Hematopoietic multipotent progenitor cell treated with erythropoietin and hydrocortisone succinate and interleukin-3 and kit ligand, for 4 days (in vitro differentiated cells): ENCODE measurements around the gene FCAMR.

Experiments used
- DNase-seq: peaks from one replicate; pipeline ENCODE4 v3.0.0-alpha.2; 2015

The FCAMR gene

GRCh38 chr1:206955476-206956451 lies 14.5 kb downstream of the FCAMR start:
- DNase-seq = no peak

DNA sequence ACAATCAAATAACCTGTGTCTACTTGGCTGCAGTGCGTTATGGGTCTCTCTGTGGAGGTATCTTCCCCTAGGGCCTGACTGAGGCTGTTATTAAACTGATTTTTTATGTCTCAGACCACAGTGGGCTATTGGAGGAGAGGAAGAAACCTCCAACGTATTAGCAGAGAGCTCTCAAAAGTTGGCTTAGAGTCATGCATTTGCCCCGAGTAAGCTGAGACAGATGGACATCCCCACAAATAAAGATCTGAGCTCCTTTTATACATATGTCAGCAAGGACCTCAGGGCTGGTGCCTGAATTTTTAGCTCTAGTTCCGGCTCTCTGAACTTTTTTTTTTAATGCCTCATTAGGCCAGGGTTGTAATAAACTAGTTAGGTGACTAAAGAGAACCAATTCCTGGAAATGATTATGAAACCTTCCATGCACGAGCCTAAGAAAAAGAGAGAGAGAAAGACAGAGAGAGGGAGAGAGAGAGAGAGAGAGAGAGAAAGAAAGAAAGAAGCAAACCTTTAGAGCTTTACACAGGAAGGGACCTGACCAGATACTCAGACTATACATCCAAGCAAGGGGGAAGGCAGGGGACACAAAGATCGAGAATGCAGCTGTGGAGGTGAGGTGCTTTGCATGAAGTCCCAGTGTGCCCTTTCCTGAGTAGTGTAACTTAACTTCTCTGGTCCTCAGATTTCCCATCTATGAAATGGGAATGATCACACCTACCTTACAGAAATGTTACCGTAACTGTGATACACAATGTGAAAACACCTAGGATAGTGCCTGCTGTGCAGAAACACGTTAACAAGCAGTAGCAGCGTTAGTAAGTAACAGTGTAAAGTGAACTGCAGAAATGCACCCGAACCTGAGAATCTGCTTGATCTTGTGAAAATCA lies 15.6 kb downstream of the FCAMR start:
- DNase-seq = no peak

- no peak for DNase-seq
These were observed 16.6 kb downstream of the FCAMR start for GRCh38 chr1:206953626-206954025.

DNA sequence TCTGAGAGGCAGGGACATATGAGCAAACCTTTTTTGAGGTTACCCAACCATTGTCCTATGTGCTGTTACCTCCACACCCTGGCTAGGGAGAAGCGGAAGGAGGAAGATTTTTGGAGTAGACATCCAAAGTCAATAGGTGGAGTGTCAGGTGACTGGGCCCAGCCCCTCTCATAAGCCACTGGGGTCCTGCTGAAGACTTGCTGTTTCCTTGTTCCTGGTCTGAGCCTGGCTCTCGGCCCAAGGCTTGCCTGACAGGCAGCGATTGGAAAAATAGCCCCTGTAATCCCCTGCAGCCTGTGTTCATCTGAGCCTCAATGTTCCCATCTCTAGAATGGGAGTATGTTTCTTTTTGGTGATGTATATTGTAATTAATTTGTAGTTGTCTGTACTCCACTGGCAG lies 17.1 kb downstream of the FCAMR start:
- no peak for DNase-seq

DNA sequence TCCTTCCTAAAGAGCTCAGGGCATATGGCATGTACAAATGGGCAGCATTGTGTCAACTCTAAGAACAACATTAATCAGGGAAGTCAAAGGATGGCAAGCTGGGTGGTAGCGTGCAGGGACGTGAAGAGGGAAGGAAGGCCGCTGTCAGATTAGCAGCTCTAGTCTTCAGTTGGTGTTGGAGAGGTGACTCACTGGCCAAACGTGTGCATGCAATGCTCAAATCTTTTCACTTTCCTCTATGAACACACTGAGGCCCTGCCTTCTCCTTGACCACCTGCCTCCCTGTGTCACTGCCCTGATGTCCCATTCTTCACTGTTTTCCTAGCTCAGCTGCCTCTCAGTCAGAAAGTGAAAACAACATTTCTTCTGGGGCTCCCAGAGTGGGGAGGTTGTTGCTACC lies 18.1 kb downstream of the FCAMR start:
- peak; percentile 83 for DNase-seq

- no peak for DNase-seq
These were observed 18.8 kb downstream of the FCAMR start for GRCh38 chr1:206951318-206952100.

DNA sequence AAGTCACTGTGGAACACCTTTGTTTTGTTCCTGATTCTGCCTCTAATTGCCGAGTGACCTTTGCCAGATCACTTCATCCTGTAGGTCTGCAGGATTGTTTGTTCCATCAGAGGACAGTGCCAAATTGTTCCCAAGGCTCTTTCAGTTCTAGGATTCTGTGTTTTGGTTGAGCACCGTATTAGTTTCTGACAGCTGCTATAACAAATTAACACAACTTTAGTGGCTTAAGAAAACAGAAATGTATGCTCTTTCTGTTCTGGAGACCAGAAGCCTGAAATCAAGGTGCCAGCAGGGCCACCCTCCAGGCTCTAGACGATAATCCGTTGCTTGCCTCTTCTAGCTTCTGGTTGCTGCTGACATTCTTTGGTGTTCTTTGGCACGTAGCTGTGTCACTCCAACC lies 20.6 kb downstream of the FCAMR start:
- DNase-seq = no peak

DNA sequence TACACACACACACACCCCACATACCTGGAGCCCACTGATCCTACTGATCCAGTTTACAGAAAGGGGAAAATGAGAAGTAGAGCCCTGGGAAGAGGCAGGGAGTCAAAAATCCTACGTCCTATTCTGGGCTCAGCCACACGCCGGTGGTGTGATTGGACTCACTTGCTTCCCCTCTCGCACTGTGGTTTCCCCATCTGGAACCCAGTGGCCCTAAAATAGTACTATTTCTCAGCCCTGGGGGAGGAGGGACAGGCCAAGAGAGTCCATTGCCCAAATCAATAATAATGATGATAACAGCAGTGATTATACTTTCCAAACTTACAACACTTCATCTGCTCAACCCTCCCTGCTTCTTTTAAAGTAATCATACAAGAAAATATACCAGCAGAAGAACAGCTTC lies 21.1 kb downstream of the FCAMR start:
- DNase-seq = no peak

- no peak for DNase-seq
These were observed 23.0 kb downstream of the FCAMR start for GRCh38 chr1:206947255-206947654.

DNA sequence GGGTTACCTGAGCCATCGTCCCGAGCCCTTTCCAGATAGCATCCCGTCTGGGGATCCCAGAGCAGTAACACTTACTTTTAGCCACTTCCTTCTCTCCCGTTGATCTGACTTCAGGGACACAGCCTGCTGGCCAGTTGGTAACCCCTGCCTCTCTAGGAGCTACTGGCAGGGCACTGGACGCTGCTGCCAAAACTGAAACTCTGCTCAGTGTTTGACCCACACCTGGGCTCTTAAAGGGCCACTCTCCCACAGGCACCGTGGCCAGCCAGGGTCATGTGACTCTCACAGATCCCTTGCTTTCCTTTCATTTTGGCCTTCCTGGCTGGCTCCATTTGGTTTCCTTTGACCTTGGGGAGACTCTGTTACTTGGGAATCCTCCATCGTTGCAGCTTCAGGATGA lies 24.0 kb downstream of the FCAMR start, which contains the start of gene PIGR:
TSS of gene PIGR (minus strand) at position 206 of the 400 bp plus-strand sequence. CDS start 5,935 bp downstream, outside the sequence.
- DNase-seq = no peak

DNA sequence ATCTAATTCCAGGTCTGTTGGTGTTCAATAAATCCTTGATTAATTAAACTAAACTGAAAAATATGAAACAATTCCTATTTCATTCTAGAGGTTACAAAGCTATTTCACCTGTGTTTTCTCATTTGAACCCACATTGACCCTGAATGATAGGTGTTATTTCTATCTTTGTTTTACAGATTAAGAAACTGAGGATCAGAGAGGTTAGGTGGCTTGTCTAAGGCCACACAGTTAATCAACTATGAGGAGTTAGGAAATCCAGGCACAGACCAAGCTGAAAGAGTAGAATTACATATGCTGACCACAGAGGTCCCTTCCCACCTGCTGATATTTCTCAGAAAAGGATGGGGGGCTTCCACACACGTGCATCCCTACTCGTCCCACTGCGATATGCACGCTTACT lies 24.5 kb downstream of the FCAMR start:
- no peak for DNase-seq

GRCh38 chr1:206944703-206945102 lies 25.6 kb downstream of the FCAMR start:
- DNase-seq = peak; percentile 27

- DNase-seq = peak; percentile 88
These were observed 28.4 kb downstream of the FCAMR start for GRCh38 chr1:206941766-206942418.

DNA sequence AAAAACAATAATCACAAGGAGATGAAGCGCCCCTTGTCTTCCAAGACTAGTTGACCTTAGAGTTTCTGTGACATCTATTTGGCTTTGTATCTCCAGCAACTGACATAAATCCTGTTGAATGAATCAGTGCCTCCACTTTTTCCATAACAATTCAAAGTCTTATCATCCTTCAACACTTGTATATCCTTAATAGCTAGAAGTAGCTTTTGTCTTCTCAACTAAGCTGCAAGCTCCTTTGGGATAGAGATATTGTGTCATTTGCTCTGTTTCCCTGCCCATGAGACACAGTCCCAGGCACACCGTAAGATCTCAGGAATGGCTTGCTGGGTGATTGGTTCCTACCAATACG lies 29.7 kb downstream of the FCAMR start:
- no peak for DNase-seq

GRCh38 chr1:206939841-206940587 lies 30.2 kb downstream of the FCAMR start:
- no peak for DNase-seq

- no peak for DNase-seq
These were observed 31.1 kb downstream of the FCAMR start for GRCh38 chr1:206939131-206939530.

- DNase-seq = peak; percentile 42
These were observed 32.8 kb downstream of the FCAMR start for GRCh38 chr1:206937425-206937824.

- peak; percentile 87 for DNase-seq
These were observed 34.7 kb downstream of the FCAMR start for GRCh38 chr1:206935491-206936067.

DNA sequence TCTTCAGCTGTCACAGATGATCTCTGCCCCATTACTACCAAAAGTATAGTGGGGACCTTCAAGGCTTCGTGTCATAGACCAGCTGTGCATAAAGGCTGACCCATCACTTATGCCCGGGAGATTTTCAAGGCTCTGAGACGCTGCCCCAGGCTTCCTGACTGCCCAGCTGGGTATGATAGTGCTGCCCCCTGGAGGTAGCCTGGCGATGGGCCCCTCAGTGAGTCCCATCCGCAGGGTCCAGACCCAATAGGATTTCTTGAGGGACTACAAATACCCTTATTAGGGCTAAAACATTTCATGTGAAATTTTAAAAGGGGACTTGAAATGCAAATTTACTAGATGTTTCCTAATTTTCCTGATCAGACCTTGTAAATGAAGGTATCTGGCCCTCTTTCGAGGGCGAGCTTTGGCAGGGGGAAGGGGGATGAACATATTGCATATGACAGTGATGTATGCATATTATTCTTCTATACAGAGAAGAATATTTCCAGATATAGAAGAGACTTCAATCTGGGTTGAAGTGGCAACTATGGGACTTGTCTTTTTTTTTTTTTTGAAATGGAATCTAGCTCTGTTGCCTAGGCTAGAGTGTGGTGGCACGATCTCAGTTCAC lies 36.8 kb downstream of the FCAMR start:
- DNase-seq = peak; percentile 68

DNA sequence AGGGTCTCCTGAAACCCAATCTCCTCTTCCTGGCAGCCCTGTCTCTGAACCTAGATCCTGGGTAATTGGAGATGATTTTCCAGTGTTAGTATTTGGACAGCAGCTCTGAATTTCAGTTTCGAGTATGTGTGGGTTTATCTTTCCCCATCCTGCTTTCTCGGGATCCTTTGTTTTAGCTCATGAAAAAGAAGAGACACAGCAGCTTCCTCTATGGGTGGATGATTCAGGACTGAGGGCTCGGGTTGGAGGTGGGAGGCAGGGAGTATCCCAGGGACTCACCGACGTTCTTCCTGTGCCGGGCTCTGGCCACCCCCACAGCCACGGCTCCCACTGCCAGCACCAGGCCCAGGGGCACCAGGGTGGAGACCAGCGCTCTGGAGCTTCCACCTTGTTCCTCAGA lies 38.1 kb downstream of the FCAMR start:
- no peak for DNase-seq

GRCh38 chr1:206931709-206932108 lies 38.6 kb downstream of the FCAMR start:
- no peak for DNase-seq
